ENCODE results near the gene EFHB.
"Not testable (repeated sequence)": the region's sequence is repeated elsewhere in the genome, so short reads cannot be mapped to it uniquely, and the experiment has no call there.

The EFHB gene

DNA sequence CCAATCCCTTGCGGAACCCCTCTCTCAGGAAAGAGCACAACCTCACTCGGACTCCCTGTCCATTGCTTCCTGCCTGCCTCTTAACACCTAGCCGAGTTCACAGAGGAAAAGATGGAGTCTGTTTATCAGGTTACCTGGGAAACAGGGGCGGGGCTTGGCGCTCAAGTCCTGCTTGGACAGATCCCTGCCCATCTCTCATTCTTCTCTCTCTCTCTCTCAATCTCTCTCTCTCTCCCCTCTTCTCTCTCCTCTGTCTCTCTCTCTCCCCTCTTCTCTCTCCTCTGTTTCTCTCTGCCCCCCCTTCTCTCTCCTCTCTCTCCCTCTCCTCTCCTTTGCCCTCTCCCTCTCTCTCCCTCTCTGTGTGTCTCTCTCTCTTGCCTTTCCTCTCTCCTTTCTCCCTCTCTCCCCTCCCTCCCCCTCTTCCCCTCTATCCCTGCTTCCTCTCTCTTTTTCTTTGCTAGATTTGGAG lies at the start of gene EFHB:
Gene EFHB, minus strand, starts transcription at position 120 of the 469 bp plus-strand sequence. CDS start 199 bp downstream, outside the sequence.
- DNase-seq: no peak

DNA sequence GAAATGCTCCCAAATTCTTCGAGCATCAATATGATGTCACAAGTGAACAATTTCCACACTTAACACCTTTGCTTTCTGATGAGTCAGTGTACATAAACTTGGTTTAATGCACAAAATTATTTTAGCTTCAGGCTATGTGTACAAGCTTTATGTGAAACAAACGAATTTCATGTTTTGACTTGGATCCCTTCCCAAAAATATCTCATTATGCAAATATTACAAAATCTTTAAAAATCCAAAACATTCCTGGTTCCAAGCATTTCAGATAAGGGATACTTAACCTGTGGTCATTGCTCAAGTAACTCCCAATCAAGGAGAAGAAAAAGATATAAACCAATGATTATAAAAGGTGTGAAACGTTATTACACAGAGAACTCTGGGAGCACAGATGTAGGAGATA lies 38.0 kb upstream of the EFHB start:
- DNase-seq: no peak

- DNase-seq: no peak
Measured at GRCh38 chr3:19970327-19970726, 36.3 kb upstream of the EFHB start.

DNA sequence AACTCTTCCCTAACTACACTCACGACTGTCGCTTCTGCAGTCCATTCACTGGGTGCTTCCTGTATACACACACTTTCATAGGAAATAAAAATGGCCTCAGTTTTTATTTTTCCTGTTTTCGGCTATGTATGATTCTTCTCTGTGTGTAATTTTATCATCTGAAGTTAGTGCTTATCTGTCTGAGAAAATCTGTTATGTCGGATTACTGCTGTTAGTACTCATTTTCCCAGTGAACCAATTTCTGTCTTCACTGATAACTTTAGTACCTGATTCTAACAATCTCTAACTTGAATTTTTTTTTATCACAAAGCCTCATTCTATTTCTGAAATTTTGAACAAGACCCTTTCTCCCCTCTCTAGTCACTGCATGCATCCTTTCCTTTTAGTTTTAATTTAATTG lies 33.8 kb upstream of the EFHB start:
- DNase-seq: no peak

DNA sequence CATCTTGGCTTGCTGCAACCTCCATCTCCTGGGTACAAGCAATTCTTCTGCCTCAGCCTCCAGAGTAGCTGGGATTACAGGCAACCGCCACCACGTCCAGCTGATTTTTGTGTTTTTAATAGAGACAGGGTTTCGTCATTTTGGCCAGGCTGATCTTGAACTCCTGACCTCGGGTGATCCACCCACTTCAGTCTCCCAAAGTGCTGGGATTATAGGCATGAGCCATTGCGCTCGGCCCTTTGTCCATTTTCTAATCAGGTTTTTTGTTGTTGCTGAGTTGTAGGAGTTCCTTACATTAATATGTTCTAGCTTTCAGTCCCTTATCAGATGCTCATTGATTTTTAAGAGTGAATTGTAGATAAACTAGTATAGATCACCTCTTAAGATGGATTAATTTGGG lies 33.2 kb upstream of the EFHB start:
- no peak for DNase-seq

GRCh38 chr3:19961960-19962359 lies 27.9 kb upstream of the EFHB start:
- no peak for DNase-seq

DNA sequence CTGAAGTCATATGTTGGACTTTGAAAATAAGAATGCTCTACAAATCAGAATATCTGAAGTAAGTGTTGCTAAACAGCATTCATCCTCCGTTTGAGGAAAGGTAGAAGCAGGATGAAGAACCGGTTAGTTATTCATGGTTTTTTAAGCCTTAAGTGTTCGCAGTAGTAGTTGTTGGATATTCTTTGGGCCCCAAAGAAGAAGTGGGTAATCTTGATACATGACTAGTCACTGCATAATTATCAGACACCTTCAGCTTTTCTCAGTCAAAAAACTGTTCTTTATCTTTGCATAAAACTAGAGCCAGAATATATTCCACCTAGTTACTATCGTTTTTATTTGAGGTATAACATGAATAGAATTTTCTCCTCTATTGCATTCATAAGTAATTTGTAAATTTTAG lies 26.7 kb upstream of the EFHB start:
- no peak for DNase-seq

- DNase-seq: no peak
Measured at GRCh38 chr3:19959505-19959904, 25.5 kb upstream of the EFHB start.

DNA sequence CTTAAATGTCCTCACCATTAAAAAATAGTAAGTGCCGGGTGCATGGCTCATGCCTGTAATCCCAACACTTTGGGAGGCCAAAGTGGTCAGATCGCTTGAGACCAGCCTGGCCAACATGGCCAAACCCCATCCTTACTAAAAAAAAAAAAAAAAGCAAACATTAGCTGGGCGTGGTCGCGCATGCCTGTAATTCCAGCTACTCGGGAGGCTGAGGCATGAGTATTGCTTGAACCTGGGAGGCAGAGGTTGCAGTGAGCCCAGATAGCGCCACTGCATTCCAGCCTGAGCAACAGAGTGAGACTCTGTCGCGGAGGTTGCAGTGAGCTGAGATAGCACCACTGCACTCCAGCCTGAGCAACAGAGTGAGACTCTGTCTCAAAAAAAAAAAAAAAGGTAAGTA lies 23.3 kb upstream of the EFHB start:
- DNase-seq: not testable (repeated sequence)

- DNase-seq: no peak
Measured at GRCh38 chr3:19954676-19955075, 20.7 kb upstream of the EFHB start.

GRCh38 chr3:19950316-19950715 lies 16.3 kb upstream of the EFHB start:
- no peak for DNase-seq

DNA sequence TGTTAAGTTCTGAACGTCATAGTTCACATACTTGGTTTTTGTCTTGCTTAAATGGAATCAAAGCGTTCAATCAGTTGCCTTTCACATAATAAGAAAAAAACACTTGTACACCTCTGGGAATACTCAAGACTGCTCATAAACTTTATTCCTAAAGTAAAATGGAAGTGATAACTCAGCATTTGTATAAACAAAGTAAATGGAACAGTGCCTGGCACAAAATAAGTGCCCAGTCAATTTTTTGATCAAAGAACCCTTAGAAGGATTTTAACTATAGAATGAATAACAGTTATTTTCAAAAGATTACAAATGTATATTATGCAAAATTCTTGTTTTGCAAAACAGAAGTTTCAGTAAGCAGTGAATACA lies 14.2 kb upstream of the EFHB start:
- DNase-seq: no peak

DNA sequence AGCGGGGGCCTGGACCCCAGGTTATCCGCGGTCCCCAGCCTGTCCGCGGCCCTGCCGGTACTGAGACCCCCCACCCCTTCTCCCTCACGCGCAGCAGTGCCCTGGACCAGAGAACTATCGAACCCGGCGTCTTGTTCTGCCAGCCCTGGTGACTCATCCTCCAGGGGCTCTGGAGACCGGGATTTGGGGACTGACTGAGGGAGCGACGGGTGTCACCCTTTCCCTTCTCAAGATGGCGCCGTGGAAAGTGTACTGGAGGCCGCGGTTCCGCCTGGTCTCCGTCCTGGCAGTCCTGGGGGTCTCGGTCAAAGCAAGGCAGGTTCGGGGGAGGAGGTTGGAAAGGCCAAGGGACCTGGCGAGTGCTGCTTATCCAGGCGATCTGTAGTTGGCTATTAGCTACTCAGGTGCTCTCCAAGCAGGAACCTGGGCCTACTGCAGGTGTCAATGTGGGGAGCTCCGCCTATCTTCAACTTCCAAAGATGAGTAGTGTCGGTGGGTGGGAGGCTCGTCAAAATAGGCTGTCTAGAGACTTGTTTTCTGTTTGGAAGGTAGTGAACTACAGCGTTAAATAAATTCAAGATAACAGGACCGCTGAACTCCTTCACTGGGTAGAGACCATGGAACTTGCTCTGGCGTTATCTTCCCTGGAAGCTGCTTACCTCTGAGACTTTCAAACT lies 13.7 kb upstream of the EFHB start:
- DNase-seq: no peak

- DNase-seq: peak; percentile 85
Measured at GRCh38 chr3:19946832-19947548, 13.0 kb upstream of the EFHB start, which contains the start of gene RAB5A. Gene RAB5A, plus strand, starts transcription at chr3:19947097. Its CDS starts 3,802 bp downstream, at chr3:19950899.

- no peak for DNase-seq
Measured at GRCh38 chr3:19945969-19946831, 12.2 kb upstream of the EFHB start.

DNA sequence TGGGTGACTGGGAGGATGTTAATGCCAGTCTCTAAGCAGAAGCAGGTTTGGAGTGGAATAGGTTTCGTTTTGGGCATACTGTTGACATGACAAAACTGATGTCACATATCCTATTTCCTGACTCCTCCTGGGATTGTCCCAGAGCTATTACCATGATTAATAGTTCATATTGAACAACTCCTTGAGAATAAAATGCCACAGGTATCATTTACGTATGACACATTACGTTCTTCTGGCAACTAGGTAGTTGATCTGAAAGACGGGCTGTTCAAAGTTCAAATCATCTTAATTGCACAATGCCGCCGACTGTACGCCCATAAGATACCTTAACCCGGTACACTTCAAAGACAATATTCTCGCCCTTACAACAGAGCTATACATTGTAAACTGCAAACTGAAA lies 11.5 kb upstream of the EFHB start:
- no peak for DNase-seq

GRCh38 chr3:19940643-19941042 lies 6.6 kb upstream of the EFHB start:
- no peak for DNase-seq

GRCh38 chr3:19938295-19938627 lies 4.2 kb upstream of the EFHB start:
- DNase-seq: no peak

DNA sequence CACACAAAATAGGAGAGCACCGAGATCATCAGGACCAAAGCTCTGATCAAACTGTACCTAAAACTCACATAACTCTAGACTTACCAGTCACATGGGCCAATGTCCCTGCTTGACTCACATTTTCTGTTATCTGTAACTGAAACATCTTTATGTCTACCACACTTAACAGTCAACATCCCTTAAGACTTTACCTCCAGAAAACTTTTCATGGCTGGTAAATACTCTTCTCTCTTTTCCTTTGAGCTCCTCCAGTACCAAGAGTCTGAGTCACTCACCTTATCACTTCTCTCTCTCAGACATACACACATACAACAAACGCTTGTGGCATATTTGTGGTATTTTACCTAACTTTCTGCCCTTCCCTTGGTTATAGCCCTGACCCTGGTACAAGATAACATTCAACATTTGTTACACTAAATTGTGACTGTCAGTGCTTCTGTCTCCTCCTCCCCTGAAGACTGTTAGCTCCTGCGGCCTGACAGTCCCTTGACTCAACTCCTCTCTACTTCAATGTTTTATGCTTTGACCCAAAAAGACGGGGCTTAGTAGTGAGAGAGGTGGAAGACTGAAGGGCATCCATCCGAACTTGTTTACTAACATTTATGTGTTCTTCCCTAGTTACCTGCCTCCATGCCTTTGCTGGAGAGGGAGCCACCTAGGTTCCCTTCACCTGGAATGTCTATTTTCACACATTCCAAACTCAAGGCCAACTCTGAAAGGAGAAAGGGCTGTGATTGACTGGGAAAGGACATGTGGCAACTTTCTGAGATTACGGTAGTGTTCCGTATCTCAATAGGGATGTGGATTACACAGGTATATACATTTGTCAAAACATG lies 3.7 kb upstream of the EFHB start:
- no peak for DNase-seq

GRCh38 chr3:19932422-19932821 lies 1.6 kb downstream of the EFHB start:
- no peak for DNase-seq

GRCh38 chr3:19931767-19932188 lies 2.2 kb downstream of the EFHB start:
- DNase-seq: no peak

DNA sequence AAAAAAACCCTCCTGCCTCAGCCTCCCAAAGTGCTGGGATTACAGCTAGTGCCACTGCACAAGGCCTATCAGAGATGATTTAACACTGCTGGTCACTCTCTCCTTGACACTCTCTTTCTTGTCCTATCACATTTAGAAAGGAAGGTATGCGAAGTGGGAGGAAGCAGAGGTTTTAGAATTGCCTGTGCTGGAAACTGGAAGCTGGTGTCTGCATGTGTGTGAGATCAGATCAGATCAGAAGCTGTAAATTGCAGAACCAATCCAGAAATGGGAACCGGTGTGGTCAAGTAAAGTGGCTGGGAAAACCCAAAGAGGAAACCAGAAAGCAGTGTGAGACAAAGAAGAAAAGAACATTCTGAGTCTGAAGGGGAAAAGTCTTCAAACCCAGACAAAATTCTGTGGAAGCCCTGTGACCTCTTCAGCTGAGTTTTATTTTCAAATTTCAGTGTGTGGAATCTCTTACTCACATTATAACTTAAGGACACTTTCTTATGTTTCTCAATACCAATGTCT lies 2.8 kb downstream of the EFHB start:
- no peak for DNase-seq

Measured in 8988T (cell line).